SW480 (cell line): ENCODE data around the gene FAM83E.

Source experiments
- DNase-seq: peaks from one replicate; pipeline ENCODE4 v3.0.0-alpha.2; 2016; ENCODE audit warnings: low spot score

Gene FAM83E

DNA sequence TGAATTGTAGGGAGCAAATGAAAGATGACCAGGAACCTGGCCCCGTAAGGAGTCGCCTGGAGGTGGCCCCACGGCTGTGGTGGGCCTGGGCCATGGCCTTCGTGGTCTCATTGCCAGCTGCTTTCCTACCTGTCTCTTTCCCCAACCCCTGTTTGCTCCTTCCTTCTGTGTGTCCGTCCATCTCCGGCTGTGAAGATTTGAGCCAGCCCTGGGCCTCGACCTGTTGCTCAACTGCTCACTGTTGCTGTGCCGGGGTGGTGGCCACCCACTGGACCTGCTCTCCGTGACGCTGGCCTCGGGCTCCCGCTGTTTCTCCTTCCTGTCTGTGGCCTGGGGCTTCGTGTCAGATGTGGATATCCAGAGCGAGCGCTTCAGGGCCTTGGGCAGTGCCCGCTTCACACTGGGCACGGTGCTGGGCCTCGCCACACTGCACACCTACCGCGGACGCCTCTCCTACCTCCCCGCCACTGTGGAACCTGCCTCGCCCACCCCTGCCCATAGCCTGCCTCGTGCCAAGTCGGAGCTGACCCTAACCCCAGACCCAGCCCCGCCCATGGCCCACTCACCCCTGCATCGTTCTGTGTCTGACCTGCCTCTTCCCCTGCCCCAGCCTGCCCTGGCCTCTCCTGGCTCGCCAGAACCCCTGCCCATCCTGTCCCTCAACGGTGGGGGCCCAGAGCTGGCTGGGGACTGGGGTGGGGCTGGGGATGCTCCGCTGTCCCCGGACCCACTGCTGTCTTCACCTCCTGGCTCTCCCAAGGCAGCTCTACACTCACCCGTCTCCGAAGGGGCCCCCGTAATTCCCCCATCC, 13.8 kb upstream of the FAM83E start:
- no peak for DNase-seq

GRCh38 chr19:48627865-48628314, 13.0 kb upstream of the FAM83E start:
- DNase-seq: no peak

GRCh38 chr19:48627201-48627864, 12.5 kb upstream of the FAM83E start:
- peak; percentile 98 for DNase-seq

- no peak for DNase-seq
Measured at GRCh38 chr19:48625891-48626327, 11.0 kb upstream of the FAM83E start.

- no peak for DNase-seq
Measured at GRCh38 chr19:48624791-48625723, 10.2 kb upstream of the FAM83E start.

DNA sequence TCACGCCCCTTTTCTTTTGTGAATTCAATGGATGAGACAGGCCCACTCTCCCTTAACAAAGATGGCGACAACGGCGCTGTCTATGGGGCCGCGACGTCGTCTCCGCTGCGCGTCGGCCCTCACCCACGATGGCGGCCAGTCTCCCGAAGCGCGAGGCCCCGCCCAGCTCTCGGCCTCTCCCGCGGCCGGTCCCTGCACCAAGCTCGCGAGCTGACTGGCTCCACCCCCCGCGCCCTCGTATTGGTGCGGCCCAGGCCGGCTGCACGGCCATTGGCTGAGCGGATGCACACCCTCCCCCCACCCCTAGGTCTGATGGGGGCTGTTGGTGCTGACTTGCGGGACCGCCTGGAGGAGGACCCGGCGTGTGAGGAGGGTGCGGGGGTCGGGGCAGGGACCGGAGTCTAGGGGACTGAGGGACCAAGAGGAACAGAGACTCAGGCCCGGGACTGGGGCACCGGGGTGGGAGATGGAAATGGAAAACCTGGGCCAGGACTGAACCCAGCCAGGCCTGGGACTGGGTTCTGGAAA, 9.3 kb upstream of the FAM83E start:
- DNase-seq: peak; percentile 98

GRCh38 chr19:48623556-48624066, 8.7 kb upstream of the FAM83E start:
- DNase-seq: no peak

DNA sequence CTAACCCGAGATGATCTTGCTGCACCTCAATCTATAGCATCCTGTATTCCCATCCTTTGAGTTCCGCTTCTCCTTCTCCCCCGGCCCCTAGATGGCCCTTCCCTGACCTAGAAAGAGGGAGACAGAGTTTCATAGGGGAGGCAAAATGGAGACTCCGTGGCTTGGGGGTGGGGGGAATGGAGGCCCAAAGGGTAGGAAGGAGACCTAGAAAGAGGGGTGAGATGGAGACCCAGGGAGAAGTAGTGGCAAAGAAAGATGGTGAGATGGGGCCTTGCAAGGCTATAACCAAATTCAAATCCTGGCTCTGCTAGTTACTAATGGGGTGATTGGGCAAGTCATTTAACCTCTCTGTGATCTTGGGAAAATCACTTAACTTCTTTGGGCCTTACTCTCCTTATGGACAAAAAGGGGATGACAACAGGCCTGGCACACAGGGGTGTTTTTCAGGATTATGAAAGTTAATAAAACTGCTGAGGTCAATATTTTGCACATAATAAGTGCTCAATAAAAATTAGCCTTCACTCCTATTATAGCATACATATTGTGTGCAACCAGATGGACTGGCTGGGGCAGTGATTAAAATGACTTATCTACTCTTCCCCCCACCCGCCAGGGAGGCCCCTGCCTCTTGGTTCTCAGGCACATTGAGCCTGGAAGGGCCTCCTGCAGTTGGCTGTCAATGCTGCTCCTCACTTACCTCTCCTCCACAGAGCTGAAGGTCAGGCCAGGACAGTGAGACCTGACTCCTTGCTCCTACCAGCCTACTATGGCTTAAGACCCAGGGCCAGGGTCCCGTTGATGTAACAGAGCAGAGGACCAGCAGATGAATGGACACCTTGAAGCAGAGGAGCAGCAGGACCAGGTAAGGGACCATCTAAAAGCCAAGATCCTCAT, 5.1 kb upstream of the FAM83E start:
- DNase-seq: no peak

DNA sequence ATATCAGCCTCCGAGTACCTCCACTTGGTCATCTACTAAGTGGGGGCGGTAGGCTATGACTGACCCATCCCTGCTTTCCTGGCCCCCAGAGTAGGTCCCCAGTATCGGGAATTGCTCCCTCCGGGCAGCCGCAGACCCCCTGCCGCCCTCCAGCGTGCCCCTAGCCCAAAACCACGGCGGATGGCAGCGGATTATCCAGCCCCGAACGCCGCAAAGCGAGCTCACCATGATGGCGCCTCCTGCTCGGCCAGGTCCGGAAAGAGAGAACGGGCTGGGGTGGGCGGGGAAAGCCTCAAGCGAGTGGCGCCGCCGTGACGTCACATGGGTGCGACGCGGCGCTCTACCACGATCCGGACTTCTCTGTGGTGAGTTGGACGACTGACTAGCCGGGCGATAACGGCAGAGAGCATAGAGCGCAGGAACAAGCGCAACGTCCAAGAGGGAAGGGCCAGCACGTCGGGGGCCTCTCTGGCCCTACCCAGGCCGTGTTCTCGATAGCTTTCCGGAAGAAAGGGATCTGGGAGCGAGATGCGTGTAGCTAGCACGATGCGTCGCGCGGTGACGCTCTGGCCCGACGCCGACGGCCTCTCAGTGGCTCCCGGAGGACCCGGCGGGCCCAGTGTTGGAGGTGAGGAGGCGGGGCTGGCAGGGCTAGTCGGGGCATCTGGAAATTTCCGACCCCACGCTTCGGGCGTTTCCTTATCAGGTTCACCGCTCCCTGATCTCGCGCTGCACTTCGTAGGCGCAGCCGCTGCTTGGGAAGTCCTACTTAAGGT, 4.2 kb upstream of the FAM83E start, which contains the start of the genes RPL18 and SPHK2:
TSS of gene RPL18 (minus strand) at position 263 of the 776 bp plus-strand sequence. CDS start at position 228, 35 bp downstream.
TSS of gene SPHK2 (plus strand) at position 591 of the 776 bp plus-strand sequence. CDS start 1,009 bp downstream, outside the sequence.
- DNase-seq: peak; percentile 100

DNA sequence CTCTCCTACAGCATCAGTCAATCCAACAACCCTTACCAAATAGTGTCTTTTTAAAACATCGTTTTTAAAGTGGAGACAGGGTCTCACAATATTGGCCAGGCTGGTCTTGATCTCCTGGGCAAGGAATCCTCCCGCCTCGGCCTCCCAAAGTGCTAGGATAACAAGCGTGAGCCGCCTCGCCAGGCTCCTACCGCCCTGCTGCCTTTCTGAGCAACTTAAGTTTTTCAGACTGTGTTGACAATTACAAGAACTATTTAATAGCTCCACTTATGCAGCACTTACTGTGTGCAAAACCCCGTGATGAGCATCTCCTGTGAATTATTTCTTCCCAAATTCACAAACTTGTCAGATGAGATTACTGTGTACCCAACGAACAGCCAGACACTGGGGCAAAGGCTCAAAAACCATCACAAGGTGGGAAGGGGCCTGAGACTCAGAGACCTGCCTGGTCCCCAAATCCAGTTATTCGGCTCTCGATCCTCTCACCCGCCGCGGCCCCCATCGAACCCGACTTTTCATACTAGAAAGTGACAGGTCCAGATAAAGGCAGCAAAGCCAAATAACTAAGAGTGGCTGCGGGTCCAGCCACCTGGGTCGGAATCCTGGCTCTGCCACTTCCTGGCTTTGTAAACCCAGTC, 3.5 kb upstream of the FAM83E start:
- DNase-seq: no peak

DNA sequence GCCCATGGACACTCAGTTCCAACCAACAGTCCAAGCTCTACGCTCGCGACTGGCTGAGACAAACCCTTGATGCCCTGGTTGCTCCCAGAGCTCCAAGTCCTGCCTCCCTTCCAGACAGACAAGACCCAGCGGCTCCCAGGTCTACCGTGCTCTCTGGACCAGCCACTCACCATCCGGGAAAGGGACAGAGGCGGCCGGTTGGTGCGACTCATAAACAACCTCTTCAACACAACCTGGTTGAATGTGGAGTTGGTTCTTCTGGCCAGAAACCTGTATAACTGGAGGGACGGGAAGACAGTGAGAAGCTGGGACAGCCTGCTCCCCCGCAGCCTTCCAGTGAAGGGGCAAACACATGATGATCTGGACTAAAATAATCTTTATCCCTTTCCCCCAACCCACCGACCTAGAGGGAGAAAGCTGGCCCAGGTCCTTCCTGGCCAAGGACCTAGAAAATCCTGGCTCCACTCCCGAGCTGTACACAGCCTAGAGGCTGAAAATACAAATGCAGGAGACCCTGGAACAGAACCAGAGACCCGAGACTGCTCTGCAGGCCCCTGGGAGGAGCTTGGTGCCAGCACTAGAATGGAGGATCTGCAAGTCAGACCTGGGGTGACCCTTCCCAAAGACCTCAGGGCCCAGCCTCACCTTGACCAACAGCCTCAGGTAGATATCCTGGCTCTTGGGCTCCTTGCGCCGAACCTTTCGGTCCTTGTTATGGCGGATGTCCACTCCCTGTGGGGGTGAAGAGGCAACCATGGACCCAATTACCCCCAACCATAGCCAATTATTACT, 2.5 kb upstream of the FAM83E start:
- DNase-seq: no peak

GRCh38 chr19:48616491-48617056, 1.7 kb upstream of the FAM83E start:
- no peak for DNase-seq

GRCh38 chr19:48616041-48616436, 1.2 kb upstream of the FAM83E start:
- DNase-seq: no peak

DNA sequence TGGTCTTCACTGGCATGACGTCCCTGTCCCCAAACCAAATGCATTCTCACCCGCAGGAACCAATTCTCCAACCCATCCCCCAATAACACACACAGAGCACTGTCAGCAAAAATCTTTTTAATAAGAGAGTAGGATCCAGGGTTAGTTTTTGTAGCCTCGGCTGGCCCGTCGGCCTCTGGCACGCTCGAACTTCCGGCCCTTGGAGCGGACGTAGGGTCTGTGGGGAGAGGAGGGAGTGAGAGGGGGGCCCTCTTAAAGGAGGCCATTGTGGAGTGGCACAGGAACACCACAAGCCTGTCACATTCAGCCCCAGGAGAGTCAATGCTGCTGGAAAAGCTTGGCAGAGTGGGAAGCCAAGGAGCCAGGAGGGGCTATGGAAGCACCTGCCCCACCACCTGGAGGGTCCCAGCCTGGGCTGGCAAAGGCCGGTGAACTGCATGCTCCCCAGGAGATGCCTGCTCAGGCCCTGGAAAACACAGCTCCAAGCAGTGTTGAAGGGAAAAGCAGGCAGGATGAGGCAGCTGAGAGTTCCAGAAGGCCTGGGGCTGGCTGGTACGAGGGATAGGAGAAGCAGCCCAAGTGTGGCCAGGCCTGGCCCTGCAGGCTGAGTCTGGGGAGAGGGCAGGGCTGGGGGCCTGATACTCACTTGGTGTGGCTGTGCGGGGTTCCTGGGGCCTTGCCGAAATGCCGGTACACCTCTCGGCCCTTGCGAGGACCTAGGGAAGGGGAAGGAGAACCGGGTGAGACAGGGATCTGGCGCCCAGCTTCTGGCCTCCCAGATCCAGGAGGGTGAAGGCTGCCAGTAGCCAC, 560 bp upstream of the FAM83E start:
- DNase-seq: no peak

DNA sequence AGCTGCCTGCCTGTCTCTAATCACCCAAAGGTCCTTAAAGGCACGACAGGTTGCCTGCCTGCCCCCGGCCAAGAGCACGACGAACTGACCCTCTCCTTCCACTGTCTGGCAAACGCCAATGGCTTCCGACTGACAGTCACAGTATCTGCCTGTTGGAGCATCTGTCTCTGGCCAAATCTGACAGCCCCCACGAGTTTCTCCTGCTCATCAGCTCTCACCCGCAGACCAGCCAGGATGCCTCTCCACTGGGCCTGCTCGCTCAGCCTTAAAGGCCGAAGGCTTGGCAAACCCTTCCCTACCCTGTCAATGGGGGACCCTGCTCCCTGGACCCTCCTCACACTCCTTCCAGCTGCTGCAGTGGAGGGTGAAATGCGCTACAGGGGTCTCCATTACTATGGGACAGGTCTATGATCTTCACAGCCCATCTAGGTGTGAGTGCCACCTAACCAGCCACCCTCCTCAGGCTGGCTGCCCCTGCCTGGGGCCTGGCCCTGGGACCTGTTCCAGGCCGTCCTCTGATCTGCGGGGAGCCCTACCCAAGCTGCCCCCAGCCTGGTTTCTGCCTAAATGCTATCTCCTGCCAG, 932 bp downstream of the FAM83E start:
- DNase-seq: no peak

GRCh38 chr19:48613024-48613851, 1.6 kb downstream of the FAM83E start:
- DNase-seq: no peak
